AML-193 (cell line): Measurements from ENCODE around the gene MRPS26.
"Not testable (repeated sequence)": the region's sequence is repeated elsewhere in the genome, so short reads cannot be mapped to it uniquely, and the experiment has no call there.

Experiments used
- DNase-seq, 2 experiments: peaks; one replicate each; lab custom pipeline; 2025; lab: John Stamatoyannopoulos, UW

MRPS26 gene

DNA sequence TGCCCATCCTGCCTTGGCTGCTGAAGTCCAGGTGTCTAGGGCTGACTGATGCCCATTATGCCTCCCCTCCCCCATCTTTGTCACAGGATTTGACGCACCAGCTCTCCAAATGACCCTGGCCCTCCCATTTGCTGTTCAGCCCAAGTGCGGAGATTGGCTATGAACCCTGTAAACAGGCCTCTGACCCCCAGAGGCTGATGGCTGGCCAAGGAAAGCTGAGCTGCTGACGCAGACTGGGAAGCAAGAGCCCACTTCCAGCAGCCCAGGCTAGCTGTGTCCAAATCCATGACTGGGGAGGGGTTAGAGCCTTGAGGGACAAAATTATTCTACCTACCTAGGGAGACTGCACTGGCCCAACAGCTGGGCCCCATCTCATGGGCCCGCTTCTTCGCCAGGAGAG lies 3.2 kb upstream of the MRPS26 start:
- DNase-seq: no peak

DNA sequence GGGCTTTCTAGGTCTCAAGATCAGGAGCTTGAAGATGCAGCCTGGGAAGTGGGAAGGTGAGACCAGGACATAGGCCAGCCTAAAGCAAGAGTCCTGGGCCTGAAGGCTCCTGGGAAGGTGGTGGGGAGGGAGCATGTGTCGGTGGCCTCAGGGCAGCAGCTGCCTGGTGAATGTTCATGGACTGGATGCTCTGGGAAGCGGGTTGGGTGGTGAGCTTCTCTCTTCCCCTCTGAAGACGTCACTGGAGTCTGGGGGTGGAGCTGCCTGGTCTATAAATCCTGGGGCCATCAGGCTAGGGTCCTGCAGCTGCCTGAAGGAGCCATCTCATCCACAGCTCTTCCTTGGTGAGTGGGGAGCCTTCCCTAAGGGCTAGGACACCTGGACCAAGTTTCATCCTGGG lies 2.5 kb upstream of the MRPS26 start, which contains the start of gene GNRH2:
Gene GNRH2 (plus strand): TSS at position 301 of the 400 bp plus-strand sequence. CDS start 793 bp downstream, outside the sequence.
- DNase-seq: no peak

- DNase-seq: no peak
These were observed 1.4 kb upstream of the MRPS26 start for GRCh38 chr20:3044336-3044965.

DNA sequence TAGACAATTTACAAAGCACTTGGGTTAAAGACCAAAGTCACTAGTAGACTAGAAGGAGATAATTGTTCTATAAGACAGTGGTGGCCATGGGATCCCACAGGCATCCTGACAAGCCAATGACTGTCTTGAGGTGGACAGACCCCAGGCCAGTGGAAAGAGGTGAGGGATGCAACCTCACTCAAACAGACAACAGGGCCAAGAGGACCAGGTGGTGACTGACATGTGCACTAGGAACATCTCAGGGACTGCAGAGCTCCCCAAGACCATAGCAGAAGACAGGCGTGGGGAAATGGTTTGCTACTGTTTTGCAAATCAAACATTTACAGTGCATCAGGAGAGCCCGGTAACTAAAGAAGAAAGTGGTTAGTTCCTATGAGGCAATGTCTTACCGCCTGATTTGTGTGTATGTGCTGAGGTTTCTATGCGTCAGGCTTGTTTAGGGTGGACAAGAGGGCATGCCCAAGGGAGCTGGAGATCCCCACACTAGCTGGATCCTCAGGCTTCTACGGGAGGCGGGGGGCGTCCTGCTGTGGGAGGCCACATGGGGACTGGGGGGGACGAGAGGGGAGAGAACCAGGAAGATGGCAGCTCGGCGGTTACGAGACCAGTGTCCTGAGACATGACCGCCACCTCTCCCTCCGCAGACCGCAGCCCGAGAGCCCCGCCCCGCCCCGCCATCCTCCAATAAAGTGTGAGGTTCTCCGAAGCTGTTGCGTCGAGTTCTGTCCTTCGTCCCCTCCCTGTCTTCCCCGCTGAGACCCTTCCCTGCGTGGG lies 623 bp upstream of the MRPS26 start:
- DNase-seq: peak; percentile 85 to 94

- no peak for DNase-seq
These were observed 1.0 kb downstream of the MRPS26 start for GRCh38 chr20:3046677-3047462.

DNA sequence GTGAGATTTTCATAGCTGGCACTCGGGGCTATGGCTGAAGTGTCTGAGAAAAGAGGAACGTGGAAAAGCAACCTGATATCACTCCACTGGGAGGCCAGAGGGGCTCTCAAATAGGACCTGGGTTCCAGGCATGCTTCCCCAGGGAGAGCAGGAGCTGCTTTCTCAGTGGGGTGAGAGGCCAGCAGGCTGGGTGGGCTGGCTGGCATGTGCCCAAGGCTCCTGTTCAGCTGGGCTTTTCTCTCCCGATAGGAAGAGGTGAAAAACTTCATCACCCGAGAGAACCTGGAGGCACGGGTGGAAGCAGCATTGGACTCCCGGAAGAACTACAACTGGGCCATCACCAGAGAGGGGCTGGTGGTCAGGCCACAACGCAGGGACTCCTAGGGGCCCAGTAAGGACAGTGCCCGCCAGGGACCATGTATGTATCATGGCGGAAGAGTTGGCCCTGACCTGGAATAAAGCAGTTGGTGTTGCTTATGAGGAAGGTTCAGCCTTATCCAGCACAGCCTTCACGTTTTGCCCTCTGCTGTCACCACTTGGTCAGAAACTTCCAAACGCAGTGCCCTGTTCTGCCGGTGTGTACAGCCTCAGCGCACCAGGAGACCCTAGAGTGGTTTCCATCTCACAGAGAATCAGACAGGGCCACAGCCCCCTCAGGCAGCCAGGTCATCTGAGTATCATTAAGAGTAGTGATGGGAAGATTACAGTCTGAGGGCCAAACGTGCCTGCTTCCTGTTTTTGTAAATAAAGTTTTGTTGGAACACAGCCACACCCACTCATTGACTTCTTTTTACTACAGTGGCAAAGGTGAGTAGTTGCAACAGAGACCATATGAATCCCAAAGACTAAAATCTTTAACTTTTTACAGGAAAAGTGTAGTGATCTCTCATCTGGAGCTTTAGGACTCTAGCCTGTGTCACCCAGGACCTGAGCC lies 1.9 kb downstream of the MRPS26 start:
- DNase-seq: no peak

GRCh38 chr20:3051385-3052019 lies 5.7 kb downstream of the MRPS26 start:
- no peak for DNase-seq

- no peak for DNase-seq
These were observed 13.6 kb downstream of the MRPS26 start for GRCh38 chr20:3059489-3059888.

GRCh38 chr20:3064119-3064518 lies 18.3 kb downstream of the MRPS26 start:
- not testable (repeated sequence) for DNase-seq

DNA sequence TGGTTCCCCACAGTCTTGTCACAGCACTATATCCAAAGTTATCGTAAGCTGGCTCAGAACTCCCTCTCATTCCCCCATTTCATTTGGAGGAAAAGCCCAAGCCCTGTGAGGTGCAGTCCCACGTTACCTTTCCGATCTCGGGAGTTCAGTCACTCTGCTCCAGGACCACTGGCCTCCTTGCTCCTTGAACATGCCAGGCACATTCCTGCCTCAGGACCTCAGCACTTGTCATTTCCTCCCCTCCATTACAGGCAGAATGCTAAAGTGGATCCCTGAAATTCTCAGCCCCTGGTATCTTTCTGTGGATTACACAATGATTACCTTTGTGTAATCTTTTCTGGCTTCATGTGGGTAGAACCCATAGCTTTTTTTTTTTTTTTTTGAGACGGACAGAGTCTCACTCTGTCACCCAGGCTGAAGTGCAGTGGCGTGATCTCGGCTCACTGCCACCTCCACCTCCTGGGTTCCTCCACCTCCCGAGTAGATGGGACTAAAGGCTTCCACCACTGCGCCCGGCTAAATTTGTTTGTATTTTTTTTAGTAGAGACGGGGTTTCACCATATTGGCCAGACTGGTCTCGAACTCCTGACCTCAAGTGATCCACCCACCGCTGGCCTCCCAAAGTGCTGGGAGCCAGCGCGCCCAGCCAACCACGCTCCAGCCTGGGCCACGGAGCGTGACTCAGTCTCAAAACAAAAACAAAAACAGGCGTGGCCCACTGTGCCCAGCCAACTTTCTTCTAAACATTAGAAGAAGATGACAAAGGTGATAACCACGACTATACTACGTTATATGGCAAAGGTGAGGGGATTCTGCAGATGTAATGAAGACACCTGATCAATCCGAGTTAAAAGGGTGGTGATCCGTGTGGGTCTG lies 21.5 kb downstream of the MRPS26 start:
- DNase-seq: no peak

DNA sequence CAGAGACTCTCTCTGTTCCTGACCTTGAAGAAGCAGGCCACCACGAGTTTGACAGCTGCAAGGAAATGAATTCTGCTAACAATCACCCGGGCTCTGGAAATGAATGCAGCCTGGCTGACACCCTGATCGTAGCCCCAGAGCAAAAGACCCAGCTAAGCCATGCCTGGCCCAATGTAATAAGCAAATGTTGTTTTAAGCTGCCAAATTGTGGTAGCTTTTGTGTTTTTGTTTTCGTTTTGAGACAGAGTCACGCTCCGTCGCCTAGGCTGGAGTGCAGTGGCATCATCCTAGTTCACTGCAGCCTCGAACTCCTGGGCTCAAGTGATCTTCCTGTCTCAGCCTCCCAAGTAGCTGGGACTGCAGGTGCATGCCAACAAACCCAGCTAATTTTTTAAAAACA lies 22.2 kb downstream of the MRPS26 start:
- DNase-seq: no peak

GRCh38 chr20:3068986-3069900 lies 23.4 kb downstream of the MRPS26 start:
- no peak for DNase-seq

GRCh38 chr20:3070725-3071124 lies 24.9 kb downstream of the MRPS26 start:
- DNase-seq: no peak

DNA sequence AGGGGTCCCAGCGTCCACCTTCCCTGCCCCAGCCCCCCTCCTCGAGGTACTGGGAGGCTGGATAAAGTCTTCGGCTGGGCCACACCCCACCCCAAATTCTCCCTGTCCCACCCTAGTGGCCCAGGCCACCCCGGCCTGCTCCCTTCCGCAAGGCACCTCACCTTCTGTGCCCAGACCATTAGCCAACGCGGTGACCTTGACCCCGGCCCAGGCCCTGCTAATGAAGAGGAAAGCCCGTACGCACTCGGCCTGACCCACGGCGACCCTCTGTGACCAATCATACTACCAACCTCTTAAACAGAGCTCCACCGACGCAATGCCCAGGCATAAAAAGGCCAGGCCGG lies 25.4 kb downstream of the MRPS26 start:
- DNase-seq: no peak

DNA sequence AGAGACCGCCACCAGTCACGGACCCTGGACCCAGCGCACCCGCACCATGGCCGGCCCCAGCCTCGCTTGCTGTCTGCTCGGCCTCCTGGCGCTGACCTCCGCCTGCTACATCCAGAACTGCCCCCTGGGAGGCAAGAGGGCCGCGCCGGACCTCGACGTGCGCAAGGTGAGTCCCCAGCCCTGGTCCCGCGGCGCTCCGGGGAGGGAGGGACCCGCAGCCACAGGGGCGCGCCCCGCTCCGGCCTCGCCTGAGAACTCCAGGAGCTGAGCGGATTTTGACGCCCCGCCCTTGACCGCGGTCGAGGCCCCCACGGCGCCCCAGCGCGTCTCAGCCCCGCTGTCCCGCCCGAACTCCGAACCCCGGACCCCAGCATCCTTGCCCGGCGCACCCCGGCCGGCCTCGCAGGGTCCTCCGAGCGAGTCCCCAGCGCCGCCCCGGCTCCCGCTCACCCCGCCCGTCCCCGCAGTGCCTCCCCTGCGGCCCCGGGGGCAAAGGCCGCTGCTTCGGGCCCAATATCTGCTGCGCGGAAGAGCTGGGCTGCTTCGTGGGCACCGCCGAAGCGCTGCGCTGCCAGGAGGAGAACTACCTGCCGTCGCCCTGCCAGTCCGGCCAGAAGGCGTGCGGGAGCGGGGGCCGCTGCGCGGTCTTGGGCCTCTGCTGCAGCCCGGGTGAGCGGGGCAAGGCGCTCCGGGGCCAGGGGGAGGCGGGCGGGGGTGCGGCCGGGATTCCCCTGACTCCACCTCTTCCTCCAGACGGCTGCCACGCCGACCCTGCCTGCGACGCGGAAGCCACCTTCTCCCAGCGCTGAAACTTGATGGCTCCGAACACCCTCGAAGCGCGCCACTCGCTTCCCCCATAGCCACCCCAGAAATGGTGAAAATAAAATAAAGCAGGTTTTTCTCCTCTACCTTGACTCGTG lies 26.0 kb downstream of the MRPS26 start, which contains the start of gene OXT:
Gene OXT (plus strand): TSS at position 11 of the 920 bp plus-strand sequence. CDS start 36 bp downstream, at position 47.
- DNase-seq: no peak

DNA sequence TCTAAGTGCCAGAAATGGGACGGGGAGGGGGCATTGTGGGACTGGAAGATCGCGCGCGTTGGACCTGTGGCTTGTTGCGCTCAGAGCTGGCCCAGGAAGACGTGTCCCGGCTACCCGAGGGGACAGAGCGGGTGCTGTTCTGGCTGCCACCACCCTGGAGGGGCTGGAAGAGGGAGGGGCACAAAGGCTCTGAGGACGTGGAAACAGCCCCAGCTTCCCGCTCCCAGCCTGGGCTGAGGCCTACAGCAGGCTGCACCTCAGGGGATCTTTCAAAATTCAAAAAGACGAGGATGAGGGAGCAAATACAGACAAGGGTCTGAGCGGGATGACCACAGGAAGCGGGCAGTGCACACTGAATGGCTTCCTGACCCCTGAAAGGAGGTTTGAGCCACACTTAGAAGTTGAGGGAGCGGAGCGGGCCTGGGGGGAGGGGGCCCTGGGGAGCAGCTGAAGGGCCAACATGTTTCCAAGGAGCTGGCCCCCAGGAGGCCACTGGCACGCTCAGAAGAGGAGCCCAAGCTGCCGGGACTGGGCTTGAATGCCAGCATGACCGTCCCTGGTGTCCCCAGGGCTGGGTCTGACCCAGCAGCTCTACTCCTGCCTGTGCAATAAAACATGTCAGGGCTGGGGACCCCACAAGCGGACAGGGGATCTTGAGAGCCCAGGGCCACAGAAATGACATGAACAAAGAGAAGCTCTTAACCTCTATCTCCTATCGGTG lies 26.8 kb downstream of the MRPS26 start:
- DNase-seq: no peak

DNA sequence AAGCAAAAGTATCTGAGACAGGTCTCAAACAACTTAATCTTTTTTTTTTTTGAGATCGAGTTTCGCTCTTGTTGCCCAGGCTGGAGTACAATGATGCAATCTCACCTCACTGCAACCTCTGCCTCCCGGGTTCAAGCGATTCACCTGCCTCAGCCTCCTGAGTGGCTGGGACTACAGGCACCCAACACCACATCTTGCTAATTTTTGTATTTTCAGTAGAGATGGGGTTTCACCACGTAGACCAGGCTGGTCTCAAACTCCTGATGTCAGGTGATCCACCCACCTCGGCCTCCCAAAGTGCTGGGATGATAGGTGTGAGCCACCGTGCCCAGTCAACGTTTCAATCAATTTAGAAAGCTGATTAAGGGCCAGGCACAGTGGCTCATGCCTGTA lies 27.4 kb downstream of the MRPS26 start:
- DNase-seq: not testable (repeated sequence)
